GM10248 (cell line): ENCODE data around the gene IRF2BPL.

Experiments
- CTCF ChIA-PET: fragments of 300-600 bp; sonication (Branson Sonifier 250); formaldehyde crosslinking; extraction: SDS; loops from one replicate; lab custom pipeline; 2021; ENCODE audit warnings: antibody characterized with exemption; lab: Yijun Ruan, JAX
- POLR2A ChIA-PET: fragments of 350-650 bp; sonication (Branson Sonifier 250); formaldehyde crosslinking; extraction: SDS; loops from one replicate; lab custom pipeline; 2020; ENCODE audit warnings: antibody characterized with exemption; lab: Yijun Ruan, JAX
- DNase-seq: peaks from one replicate; pipeline ENCODE4 v3.0.0; 2012; ENCODE audit errors: extremely low spot score
- TF ChIP-seq, protein P1 (sequence below): IDR thresholded peaks from 2 replicates; pipeline ENCODE4 v1.5.1; 2012; ENCODE audit warnings: mild to moderate bottlenecking, low read depth; ENCODE audit errors: extremely low read depth, missing control alignments, control extremely low read depth

Gene IRF2BPL

GRCh38 chr14:76997257-76997970 is 31.1 kb downstream of the IRF2BPL start:
- DNase-seq = no peak
- TF ChIP-seq, protein P1, sequence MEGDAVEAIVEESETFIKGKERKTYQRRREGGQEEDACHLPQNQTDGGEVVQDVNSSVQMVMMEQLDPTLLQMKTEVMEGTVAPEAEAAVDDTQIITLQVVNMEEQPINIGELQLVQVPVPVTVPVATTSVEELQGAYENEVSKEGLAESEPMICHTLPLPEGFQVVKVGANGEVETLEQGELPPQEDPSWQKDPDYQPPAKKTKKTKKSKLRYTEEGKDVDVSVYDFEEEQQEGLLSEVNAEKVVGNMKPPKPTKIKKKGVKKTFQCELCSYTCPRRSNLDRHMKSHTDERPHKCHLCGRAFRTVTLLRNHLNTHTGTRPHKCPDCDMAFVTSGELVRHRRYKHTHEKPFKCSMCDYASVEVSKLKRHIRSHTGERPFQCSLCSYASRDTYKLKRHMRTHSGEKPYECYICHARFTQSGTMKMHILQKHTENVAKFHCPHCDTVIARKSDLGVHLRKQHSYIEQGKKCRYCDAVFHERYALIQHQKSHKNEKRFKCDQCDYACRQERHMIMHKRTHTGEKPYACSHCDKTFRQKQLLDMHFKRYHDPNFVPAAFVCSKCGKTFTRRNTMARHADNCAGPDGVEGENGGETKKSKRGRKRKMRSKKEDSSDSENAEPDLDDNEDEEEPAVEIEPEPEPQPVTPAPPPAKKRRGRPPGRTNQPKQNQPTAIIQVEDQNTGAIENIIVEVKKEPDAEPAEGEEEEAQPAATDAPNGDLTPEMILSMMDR = no peak
- CTCF ChIA-PET = interaction anchor here (0.8 to 1.9 kb wide), 9 partner anchors 12 to 84 kb away, joined by 3 to 7 read pairs (median 5); no protein-coding TSS in a partner anchor
- POLR2A ChIA-PET = no interaction called here

GRCh38 chr14:76996563-76997146 is 31.9 kb downstream of the IRF2BPL start:
- TF ChIP-seq, protein P1 = no peak
- CTCF ChIA-PET = interaction anchor here (0.7 to 1.8 kb wide), 9 partner anchors 9 to 83 kb away, joined by 3 to 7 read pairs (median 5); no protein-coding TSS in a partner anchor
- no peak for DNase-seq
- POLR2A ChIA-PET = no interaction called here

DNA sequence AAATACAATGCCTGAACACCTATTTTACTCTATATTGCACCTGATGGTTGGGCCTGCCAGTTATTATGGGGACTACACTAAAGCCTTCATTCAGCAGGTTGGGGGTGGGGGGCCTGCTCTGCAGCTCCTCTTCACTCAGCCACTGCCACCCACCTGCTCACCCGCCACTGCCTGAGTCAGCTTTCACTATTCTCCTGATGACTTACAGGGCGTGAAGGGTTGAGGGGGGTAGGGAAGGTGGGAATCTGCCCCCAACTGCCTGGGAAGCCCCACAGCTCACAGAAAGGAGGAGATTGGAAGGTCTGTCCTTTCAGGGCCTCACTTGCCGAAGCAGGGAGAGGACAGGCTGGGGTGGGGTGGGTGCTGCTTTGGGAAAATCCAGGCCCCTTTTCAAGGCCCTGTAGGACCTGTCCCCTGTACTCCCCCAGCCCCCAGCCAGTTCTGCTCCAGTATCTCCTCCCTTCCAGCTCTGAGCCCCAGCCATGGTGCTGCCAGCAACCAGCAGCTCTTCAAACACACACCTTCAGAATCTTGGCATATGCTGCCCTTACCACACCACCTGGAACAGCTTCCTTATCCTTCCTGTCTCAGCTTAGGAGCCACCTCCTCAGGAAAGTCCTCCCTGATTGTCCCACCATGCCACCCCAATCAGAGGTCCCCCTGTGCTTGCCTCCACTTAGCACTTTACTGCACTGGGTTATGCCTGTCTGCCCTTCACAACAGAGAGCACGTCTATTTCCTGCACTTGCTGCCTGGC is 33.1 kb downstream of the IRF2BPL start:
- ChIA-PET POLR2A (no interaction called here), CTCF (interaction anchor here (0.8 to 1.8 kb wide), 8 partner anchors 9 to 81 kb away, joined by 3 to 5 read pairs (median 4); no protein-coding TSS in a partner anchor)
- no peak for DNase-seq
- TF ChIP-seq, protein P1 = no peak

DNA sequence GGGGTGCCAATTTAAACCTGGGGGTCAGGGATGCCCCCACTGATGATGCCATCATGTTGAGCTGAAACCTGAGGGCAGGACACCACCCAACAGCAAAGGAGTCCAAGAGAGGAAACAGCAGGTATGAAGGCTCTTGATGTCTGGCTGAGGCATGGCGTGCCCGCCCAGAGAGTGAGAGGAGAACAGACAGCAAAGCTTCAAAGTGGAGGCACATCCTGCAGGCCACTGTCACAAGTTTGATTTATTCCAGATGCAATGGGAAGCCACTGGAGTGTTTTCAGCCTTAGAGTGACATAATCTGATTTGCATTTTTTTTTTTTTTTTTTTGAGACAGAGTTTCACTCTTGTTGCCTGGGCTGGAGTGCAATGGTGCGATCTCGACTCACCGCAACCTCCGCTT is 34.8 kb downstream of the IRF2BPL start:
- POLR2A ChIA-PET = no interaction called here
- TF ChIP-seq, protein P1 = no peak
- CTCF ChIA-PET = interaction anchor here (0.9 to 1.6 kb wide), 3 partner anchors 9 to 59 kb away, joined by 3 to 4 read pairs (median 4); no protein-coding TSS in a partner anchor
- no peak for DNase-seq

DNA sequence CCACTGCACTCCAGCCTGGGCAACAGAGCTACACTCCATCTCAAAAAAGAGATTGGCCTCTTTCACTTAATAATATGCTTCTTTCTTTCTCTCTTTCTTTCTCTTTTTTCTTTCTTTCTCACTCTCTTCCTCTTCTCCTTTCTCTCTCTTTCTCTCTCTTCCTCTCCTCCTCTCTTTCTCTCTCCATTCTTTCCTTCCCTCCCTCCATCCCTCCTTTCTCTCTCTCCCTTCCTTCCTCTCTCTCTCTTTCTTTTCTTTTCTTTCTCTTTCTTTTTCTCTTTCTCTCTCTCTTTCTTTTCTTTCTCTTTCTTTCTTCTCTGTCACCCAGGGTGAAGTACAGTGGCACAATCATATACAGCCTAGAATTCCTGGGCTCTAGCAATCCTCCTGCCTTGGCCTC is 38.4 kb downstream of the IRF2BPL start:
- no peak for DNase-seq
- ChIA-PET CTCF (no interaction called here), POLR2A (no interaction called here)
- TF ChIP-seq, protein P1 = no peak

DNA sequence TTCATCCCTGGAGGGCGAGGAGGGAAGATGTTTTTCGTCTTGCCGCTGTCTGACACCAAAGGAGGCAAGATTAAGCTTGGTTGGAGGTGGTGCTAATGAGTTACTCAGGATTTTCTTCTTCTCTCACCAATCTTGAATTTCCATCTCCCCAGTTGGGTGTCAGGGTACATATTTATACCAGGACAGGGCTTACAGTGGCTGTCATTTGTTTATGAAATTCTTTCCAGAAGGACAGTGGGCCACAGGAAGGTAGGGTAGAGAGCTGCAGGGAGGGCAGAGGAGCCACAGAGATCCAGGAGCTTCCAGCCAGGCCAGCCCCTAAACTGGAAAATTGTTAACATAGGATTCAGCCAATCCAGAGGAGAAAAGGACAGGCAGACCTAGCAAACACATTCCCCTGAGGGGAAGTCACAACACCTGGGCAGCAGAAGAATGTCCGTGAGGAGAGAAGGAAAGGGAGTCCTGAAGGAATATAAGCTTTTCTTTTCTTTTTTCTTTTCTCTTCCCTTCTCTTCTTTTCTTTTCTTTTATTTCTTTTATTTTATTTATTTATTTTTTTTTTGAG is 40.5 kb downstream of the IRF2BPL start:
- CTCF ChIA-PET = interaction anchor here (0.9 to 2.5 kb wide), 4 partner anchors 10 to 74 kb away, joined by 3 to 8 read pairs (median 5); no protein-coding TSS in a partner anchor
- no peak for DNase-seq
- TF ChIP-seq, protein P1 = no peak
- POLR2A ChIA-PET = no interaction called here
